Immature natural killer cell (primary cell): ENCODE results near the gene ST14. TPM values are rescaled to one million over a fixed set of nuclear protein-coding genes. Genes with fewer than 3 reads are reported as not detected.
A peak's percentile ranks its signal among the peaks of the same experiment; 100 is the strongest.
"Not testable (repeated sequence)": the region's sequence is repeated elsewhere in the genome, so short reads cannot be mapped to it uniquely, and the experiment has no call there.

Source experiments
- DNase-seq, 3 donors: peaks; one replicate each; pipeline ENCODE4 v3.0.0; 2022; ENCODE audit warnings: mixed read lengths in 1 of 3
- H3K27ac Mint-ChIP-seq, 6 donors: one replicate each; pipeline ENCODE4 v1.8.0; 2020; ENCODE audit warnings: mixed read lengths in 6 of 6, mild to moderate bottlenecking in 5 of 6, inconsistent platforms in 4 of 6, moderate library complexity in 3 of 6
- H3K27me3 Mint-ChIP-seq, 3 donors: one replicate each; pipeline ENCODE4 v1.8.0; 2020 to 2021; ENCODE audit warnings: low read depth in 3 of 3, mild to moderate bottlenecking in 3 of 3, mixed read lengths in 3 of 3, moderate library complexity in 3 of 3, inconsistent platforms in 1 of 3
- H3K36me3 Mint-ChIP-seq, 3 donors: one replicate each; pipeline ENCODE4 v1.8.0; 2020; ENCODE audit warnings: mixed read lengths in 3 of 3, inconsistent platforms in 2 of 3, mild to moderate bottlenecking in 2 of 3
- H3K4me1 Mint-ChIP-seq, 2 donors: one replicate each; pipeline ENCODE4 v1.8.0; 2020; ENCODE audit warnings: inconsistent platforms in 2 of 2, mild to moderate bottlenecking in 2 of 2, mixed read lengths in 2 of 2, moderate library complexity in 1 of 2
- H3K4me3 Mint-ChIP-seq, 5 donors: one replicate each; pipeline ENCODE4 v1.8.0; 2020; ENCODE audit warnings: mild to moderate bottlenecking in 5 of 5, mixed read lengths in 5 of 5, inconsistent platforms in 3 of 5, moderate library complexity in 3 of 5
- H3K9me3 Mint-ChIP-seq, 6 donors: one replicate each; pipeline ENCODE4 v1.8.0; 2020; ENCODE audit warnings: mild to moderate bottlenecking in 6 of 6, mixed read lengths in 6 of 6, inconsistent platforms in 4 of 6, moderate library complexity in 3 of 6
- polyA plus RNA-seq, 3 donors: library from polyadenylated mRNA; unstranded; fragments of 300-500 nt; fragmentation: Illumina TruSeq; gene quantifications; one replicate each; pipeline ENCODE4 v1.2.3, GENCODE V29; 2021

ST14 gene
- polyA plus RNA-seq, 3 donors from 2014 or later: 0.54 to 3.6 (median 2.8) TPM

- H3K36me3 Mint-ChIP-seq: peaks cover 8 to 41% (median 14%) of the 10 kb centered on the region in 3 donors
- H3K4me3 Mint-ChIP-seq: no peak overlapping the region
- H3K9me3 Mint-ChIP-seq: no peaks in the 10 kb centered on the region
- H3K4me1 Mint-ChIP-seq: peaks cover 0 to 4% of the 10 kb centered on the region in 2 donors
- DNase-seq: no peak
- peaks cover 0 to 2% (median 0%) of the 10 kb centered on the region in 3 donors for H3K27me3 Mint-ChIP-seq
- peak overlapping the region in 3 of 6 donors; percentile 1 to 62 (median 3) for H3K27ac Mint-ChIP-seq
These were observed 74.7 kb downstream of the ST14 start for GRCh38 chr11:130234315-130234714.

- peak overlapping the region in 3 of 6 donors; percentile 22 to 77 (median 64) for H3K27ac Mint-ChIP-seq
These were observed 77.9 kb downstream of the ST14 start for GRCh38 chr11:130237282-130238006.

GRCh38 chr11:130241713-130242112, 82.1 kb downstream of the ST14 start:
- Mint-ChIP-seq H3K4me3 (no peak overlapping the region), H3K27ac (peak overlapping the region in 2 of 6 donors; percentile 1 to 3), H3K9me3 (no peaks in the 10 kb centered on the region), H3K4me1 (peaks cover 37 to 61% of the 10 kb centered on the region in 2 donors), H3K36me3 (peaks cover 0 to 17% (median 3%) of the 10 kb centered on the region in 3 donors), H3K27me3 (peaks cover 0 to 2% (median 0%) of the 10 kb centered on the region in 3 donors)
- DNase-seq: no peak

More at GRCh38 chr11:130237282-130238006, 77.9 kb downstream of the ST14 start:
- Mint-ChIP-seq H3K4me1 (peaks cover 3 to 26% of the 10 kb centered on the region in 2 donors), H3K36me3 (peaks cover 5 to 32% (median 8%) of the 10 kb centered on the region in 3 donors), H3K9me3 (no peaks in the 10 kb centered on the region), H3K27me3 (peaks cover 0 to 2% (median 2%) of the 10 kb centered on the region in 3 donors), H3K4me3 (no peak overlapping the region)
- no peak for DNase-seq

- Mint-ChIP-seq H3K9me3 (no peaks in the 10 kb centered on the region), H3K4me3 (peak overlapping the region in 4 of 5 donors; percentile 15 to 66 (median 48)), H3K36me3 (peaks cover 0 to 4% (median 0%) of the 10 kb centered on the region in 3 donors), H3K4me1 (peaks cover 55 to 80% of the 10 kb centered on the region in 2 donors), H3K27me3 (peaks cover 0 to 2% (median 0%) of the 10 kb centered on the region in 3 donors), H3K27ac (peak overlapping the region; percentile 36 to 84 (median 66))
- DNase-seq: peak; percentile 14 to 24 (median 17)
These were observed 84.2 kb downstream of the ST14 start for GRCh38 chr11:130243816-130244215.

- H3K4me1 Mint-ChIP-seq: peaks cover 66 to 91% of the 10 kb centered on the region in 2 donors
- H3K4me3 Mint-ChIP-seq: no peak overlapping the region
- H3K27me3 Mint-ChIP-seq: peaks cover 0 to 2% (median 0%) of the 10 kb centered on the region in 3 donors
- H3K27ac Mint-ChIP-seq: peak overlapping the region in 5 of 6 donors; percentile 43 to 89 (median 77)
- H3K36me3 Mint-ChIP-seq: no peaks in the 10 kb centered on the region
- no peaks in the 10 kb centered on the region for H3K9me3 Mint-ChIP-seq
- no peak for DNase-seq
These were observed 85.3 kb downstream of the ST14 start for GRCh38 chr11:130244848-130245247.

GRCh38 chr11:130245375-130245774, 85.8 kb downstream of the ST14 start:
- not testable (repeated sequence) for H3K27me3 Mint-ChIP-seq, H3K36me3 Mint-ChIP-seq, DNase-seq, H3K4me3 Mint-ChIP-seq, H3K9me3 Mint-ChIP-seq
- Mint-ChIP-seq H3K27ac (peak overlapping the region in 4 of 6 donors; percentile 68 to 80 (median 78)), H3K4me1 (peaks cover 69 to 94% of the 10 kb centered on the region in 2 donors)

GRCh38 chr11:130246270-130246669, 86.7 kb downstream of the ST14 start:
- H3K9me3 Mint-ChIP-seq: peaks cover 0 to 4% (median 2%) of the 10 kb centered on the region in 6 donors
- H3K36me3 Mint-ChIP-seq: peaks cover 5 to 9% (median 7%) of the 10 kb centered on the region in 3 donors
- H3K27me3 Mint-ChIP-seq: no peaks in the 10 kb centered on the region
- H3K4me1 Mint-ChIP-seq: peaks cover 77 to 94% of the 10 kb centered on the region in 2 donors
- H3K27ac Mint-ChIP-seq: peak overlapping the region; percentile 47 to 89 (median 68)
- H3K4me3 Mint-ChIP-seq: peak overlapping the region in 2 of 5 donors; percentile 30 to 32
- DNase-seq: no peak

- Mint-ChIP-seq H3K36me3 (peaks cover 9 to 14% (median 10%) of the 10 kb centered on the region in 3 donors), H3K27me3 (no peaks in the 10 kb centered on the region), H3K4me3 (peak overlapping the region in 1 of 5 donors; percentile 30), H3K9me3 (peaks cover 0 to 9% (median 7%) of the 10 kb centered on the region in 6 donors), H3K27ac (peak overlapping the region; percentile 47 to 89 (median 78)), H3K4me1 (peaks cover 81 to 94% of the 10 kb centered on the region in 2 donors)
- no peak for DNase-seq
These were observed 87.2 kb downstream of the ST14 start for GRCh38 chr11:130246738-130247137.

- DNase-seq: no peak
- H3K27me3 Mint-ChIP-seq: no peaks in the 10 kb centered on the region
- H3K27ac Mint-ChIP-seq: peak overlapping the region; percentile 1 to 80 (median 77)
- peaks cover 83 to 94% of the 10 kb centered on the region in 2 donors for H3K4me1 Mint-ChIP-seq
- H3K9me3 Mint-ChIP-seq: peaks cover 0 to 13% (median 12%) of the 10 kb centered on the region in 6 donors
- H3K4me3 Mint-ChIP-seq: no peak overlapping the region
- peaks cover 14 to 20% (median 16%) of the 10 kb centered on the region in 3 donors for H3K36me3 Mint-ChIP-seq
These were observed 87.7 kb downstream of the ST14 start for GRCh38 chr11:130247319-130247718.

GRCh38 chr11:130249371-130249770, 89.8 kb downstream of the ST14 start:
- Mint-ChIP-seq H3K9me3 (peaks cover 0 to 15% (median 12%) of the 10 kb centered on the region in 6 donors), H3K4me3 (peak overlapping the region; percentile 22 to 63 (median 52)), H3K27ac (peak overlapping the region; percentile 24 to 84 (median 70)), H3K27me3 (peaks cover 0 to 2% (median 0%) of the 10 kb centered on the region in 3 donors), H3K36me3 (peaks cover 16 to 29% (median 27%) of the 10 kb centered on the region in 3 donors), H3K4me1 (peaks cover 76 to 95% of the 10 kb centered on the region in 2 donors)
- DNase-seq: no peak

GRCh38 chr11:130249929-130250328, 90.3 kb downstream of the ST14 start:
- H3K36me3 Mint-ChIP-seq: peaks cover 16 to 29% (median 27%) of the 10 kb centered on the region in 3 donors
- peak overlapping the region in 4 of 6 donors; percentile 24 to 84 (median 48) for H3K27ac Mint-ChIP-seq
- peaks cover 75 to 94% of the 10 kb centered on the region in 2 donors for H3K4me1 Mint-ChIP-seq
- peak overlapping the region in 2 of 5 donors; percentile 15 to 52 for H3K4me3 Mint-ChIP-seq
- peaks cover 0 to 15% (median 12%) of the 10 kb centered on the region in 6 donors for H3K9me3 Mint-ChIP-seq
- not testable (repeated sequence) for H3K27me3 Mint-ChIP-seq, DNase-seq

GRCh38 chr11:130251763-130252162, 92.2 kb downstream of the ST14 start:
- peaks cover 16 to 35% (median 35%) of the 10 kb centered on the region in 3 donors for H3K36me3 Mint-ChIP-seq
- not testable (repeated sequence) for H3K27me3 Mint-ChIP-seq, H3K4me3 Mint-ChIP-seq, DNase-seq, H3K27ac Mint-ChIP-seq
- peaks cover 71 to 92% of the 10 kb centered on the region in 2 donors for H3K4me1 Mint-ChIP-seq
- H3K9me3 Mint-ChIP-seq: peaks cover 0 to 15% (median 12%) of the 10 kb centered on the region in 6 donors
